Right ventricle myocardium inferior (tissue), 1 donor: ENCODE measurements around the gene RAB14. TPM values are rescaled to one million over a fixed set of nuclear protein-coding genes. Genes with fewer than 3 reads are reported as not detected.

Experiments used
- ATAC-seq: fragments of 200-7000 bp; cut with Tn5 transposase; one replicate; pipeline ENCODE4 v1.9.1; 2020; ENCODE audit warnings: mild to moderate bottlenecking, moderate library complexity
- DNase-seq: peaks from one replicate; pipeline ENCODE4 v3.0.0; 2021; ENCODE audit errors: missing footprints
- intact Hi-C: fragments of 100-400 bp; cut with DNase I; formaldehyde crosslinking; loops from one replicate; pipeline ENCODE4 v1.11.0; 2022
- total RNA-seq: library from RNA; stranded (reverse); fragmentation: NEBNext Ultra II Directional; extraction: Animal tissue kit (Norgen Biotek cat#: 25700); gene quantifications from one replicate; pipeline ENCODE4 v1.2.1, GENCODE V29; 2021
- donor health status: DM: no; HTN: yes; CAD: no; lungs with severe emphysema.

The RAB14 gene
- total RNA-seq, 1 donor from 2014 or later: 52.6 TPM

- intact Hi-C loops: no loop called here
- DNase-seq: no peak
- ATAC-seq: no peak
Observed at GRCh38 chr9:121178676-121179372, 22.8 kb downstream of the RAB14 start.

- ATAC-seq: no peak
- intact Hi-C loops: no loop called here
- DNase-seq: no peak
Observed at GRCh38 chr9:121173501-121173900, 28.2 kb downstream of the RAB14 start.

GRCh38 chr9:121172726-121173487, 28.8 kb downstream of the RAB14 start:
- DNase-seq (no peak), ATAC-seq (no peak)
- intact Hi-C loops: no loop called here

GRCh38 chr9:121171236-121171635, 30.4 kb downstream of the RAB14 start:
- intact Hi-C loops: no loop called here
- ATAC-seq (no peak), DNase-seq (no peak)

GRCh38 chr9:121169094-121169601, 32.5 kb downstream of the RAB14 start:
- intact Hi-C loops: no loop called here
- peak; percentile 68 for ATAC-seq
- DNase-seq: no peak

GRCh38 chr9:121168052-121168451, 33.6 kb downstream of the RAB14 start:
- ATAC-seq (no peak), DNase-seq (no peak)
- intact Hi-C loops: no loop called here

GRCh38 chr9:121160025-121160424, 41.6 kb downstream of the RAB14 start:
- intact Hi-C loops: no loop called here
- DNase-seq (no peak), ATAC-seq (no peak)

GRCh38 chr9:121157939-121158338, 43.7 kb downstream of the RAB14 start:
- ATAC-seq: no peak
- DNase-seq: no peak
- intact Hi-C loops: no loop called here

GRCh38 chr9:121156263-121156731, 45.4 kb downstream of the RAB14 start:
- no peak for DNase-seq
- intact Hi-C loops: no loop called here

GRCh38 chr9:121154782-121155181, 46.9 kb downstream of the RAB14 start:
- no peak for ATAC-seq
- no peak for DNase-seq
- intact Hi-C loops: no loop called here

More at GRCh38 chr9:121156263-121156731, 45.4 kb downstream of the RAB14 start:
- ATAC-seq: no peak

GRCh38 chr9:121153642-121154041, 48.0 kb downstream of the RAB14 start:
- no peak for DNase-seq
- no peak for ATAC-seq
- intact Hi-C loops: no loop called here

- intact Hi-C loops: no loop called here
- DNase-seq (no peak), ATAC-seq (no peak)
Observed at GRCh38 chr9:121150188-121150587, 51.5 kb downstream of the RAB14 start.

- ATAC-seq (no peak), DNase-seq (no peak)
- intact Hi-C loops: no loop called here
Observed at GRCh38 chr9:121144482-121144881, 57.2 kb downstream of the RAB14 start.

GRCh38 chr9:121143771-121144170, 57.9 kb downstream of the RAB14 start:
- intact Hi-C loops: no loop called here
- DNase-seq (no peak), ATAC-seq (no peak)

- ATAC-seq: no peak
- intact Hi-C loops: no loop called here
Observed at GRCh38 chr9:121141706-121142105, 60.0 kb downstream of the RAB14 start.

GRCh38 chr9:121141306-121141705, 60.4 kb downstream of the RAB14 start:
- ATAC-seq (no peak), DNase-seq (no peak)
- intact Hi-C loops: no loop called here

More at GRCh38 chr9:121141706-121142105, 60.0 kb downstream of the RAB14 start:
- DNase-seq: no peak

- no peak for ATAC-seq
- no peak for DNase-seq
- intact Hi-C loops: no loop called here
Observed at GRCh38 chr9:121140162-121140561, 61.5 kb downstream of the RAB14 start.

GRCh38 chr9:121138973-121139372, 62.7 kb downstream of the RAB14 start:
- intact Hi-C loops: no loop called here
- no peak for DNase-seq
- no peak for ATAC-seq

GRCh38 chr9:121138561-121138960, 63.1 kb downstream of the RAB14 start:
- no peak for DNase-seq
- no peak for ATAC-seq

GRCh38 chr9:121135642-121136041, 66.0 kb downstream of the RAB14 start:
- ATAC-seq (no peak), DNase-seq (no peak)
- intact Hi-C loops: no loop called here

More at GRCh38 chr9:121138561-121138960, 63.1 kb downstream of the RAB14 start:
- intact Hi-C loops: no loop called here
